CD4-positive, alpha-beta memory T cell (primary cell): ENCODE measurements around the gene ING1. TPM values are rescaled to one million over a fixed set of nuclear protein-coding genes. Genes with fewer than 3 reads are reported as not detected.
A peak's percentile ranks its signal among the peaks of the same experiment; 100 is the strongest.
"Not testable (repeated sequence)": the region's sequence is repeated elsewhere in the genome, so short reads cannot be mapped to it uniquely, and the experiment has no call there.

Source experiments
- CTCF ChIA-PET: fragments of 350-600 bp; sonication (Branson Sonifier 250); formaldehyde crosslinking; loops from one replicate; lab custom pipeline; 2021; ENCODE audit warnings: inconsistent platforms; ENCODE audit not compliant: partially characterized antibody; lab: Charles Lee
- POLR2A ChIA-PET: fragments of 350-600 bp; sonication (Branson Sonifier 250); formaldehyde crosslinking; loops from one replicate; lab custom pipeline; 2021; ENCODE audit not compliant: partially characterized antibody; lab: Charles Lee
- DNase-seq, 5 donors: peaks; one replicate each; pipeline versions ENCODE4 v3.0.0 to v3.0.0-alpha.2; 2020 to 2022; ENCODE audit warnings: mixed read lengths in 1 of 5
- H3K27ac ChIP-seq: one replicate; pipeline ENCODE4 v1.7.0; 2013; ENCODE audit warnings: low read depth, low read length
- H3K27me3 ChIP-seq: 2 replicates; pipeline ENCODE4 v1.7.0; 2013; ENCODE audit warnings: mild to moderate bottlenecking, low read length, moderate library complexity; ENCODE audit not compliant: insufficient read depth
- H3K36me3 ChIP-seq: 2 replicates; pipeline ENCODE4 v1.7.0; 2013; ENCODE audit warnings: mild to moderate bottlenecking, low read length, moderate library complexity; ENCODE audit not compliant: insufficient read depth
- H3K4me1 ChIP-seq: 2 replicates; pipeline ENCODE4 v1.7.0; 2013; ENCODE audit warnings: mild to moderate bottlenecking, low read length, moderate library complexity; ENCODE audit not compliant: insufficient read depth
- H3K4me3 ChIP-seq, 2 donors: one replicate each; pipeline ENCODE4 v1.7.0; 2013; ENCODE audit warnings: low read length in 2 of 2, mild to moderate bottlenecking in 1 of 2
- H3K9me3 ChIP-seq, 2 donors: one replicate each; pipeline ENCODE4 v1.7.0; 2013; ENCODE audit warnings: low read length in 2 of 2, control low read depth in 1 of 2; ENCODE audit not compliant: control insufficient read depth in 1 of 2
- H3K27ac Mint-ChIP-seq, 7 donors: one replicate each; pipeline ENCODE4 v1.8.0; 2020 to 2021; ENCODE audit warnings: mixed read lengths in 7 of 7, mild to moderate bottlenecking in 6 of 7, inconsistent platforms in 3 of 7, moderate library complexity in 3 of 7
- H3K27me3 Mint-ChIP-seq, 2 donors: one replicate each; pipeline ENCODE4 v1.8.0; 2020 to 2021; ENCODE audit warnings: mixed read lengths in 2 of 2
- H3K36me3 Mint-ChIP-seq, 2 donors: one replicate each; pipeline ENCODE4 v1.8.0; 2020 to 2021; ENCODE audit warnings: mixed read lengths in 2 of 2, inconsistent platforms in 1 of 2, mild to moderate bottlenecking in 1 of 2
- H3K4me1 Mint-ChIP-seq, 4 donors: one replicate each; pipeline ENCODE4 v1.8.0; 2020 to 2021; ENCODE audit warnings: mixed read lengths in 4 of 4, mild to moderate bottlenecking in 1 of 4
- H3K4me3 Mint-ChIP-seq, 8 donors: one replicate each; pipeline ENCODE4 v1.8.0; 2020 to 2021; ENCODE audit warnings: mixed read lengths in 8 of 8, mild to moderate bottlenecking in 7 of 8, moderate library complexity in 6 of 8, inconsistent platforms in 3 of 8
- H3K9me3 Mint-ChIP-seq, 8 donors: one replicate each; pipeline ENCODE4 v1.8.0; 2020 to 2021; ENCODE audit warnings: mixed read lengths in 8 of 8, mild to moderate bottlenecking in 5 of 8, inconsistent platforms in 3 of 8, moderate library complexity in 1 of 8
- intact Hi-C: fragments of 100-400 bp; cut with micrococcal nuclease; formaldehyde crosslinking; loops from one replicate; pipeline ENCODE4 v1.15.1; 2023
- polyA plus RNA-seq, 2 donors: library from polyadenylated mRNA; unstranded; fragments of 300-500 nt; fragmentation: Illumina TruSeq; gene quantifications; one replicate each; pipeline ENCODE4 v1.2.3, GENCODE V29; 2021
- total RNA-seq, 2 experiments: library from RNA; stranded (reverse); gene quantifications; one replicate each; pipeline ENCODE4 v1.2.3, GENCODE V29; 2021

Gene ING1
- total and polyA plus RNA-seq, 4 experiments from 2014 or later = 9.1 to 29.4 (median 22.1) TPM

DNA sequence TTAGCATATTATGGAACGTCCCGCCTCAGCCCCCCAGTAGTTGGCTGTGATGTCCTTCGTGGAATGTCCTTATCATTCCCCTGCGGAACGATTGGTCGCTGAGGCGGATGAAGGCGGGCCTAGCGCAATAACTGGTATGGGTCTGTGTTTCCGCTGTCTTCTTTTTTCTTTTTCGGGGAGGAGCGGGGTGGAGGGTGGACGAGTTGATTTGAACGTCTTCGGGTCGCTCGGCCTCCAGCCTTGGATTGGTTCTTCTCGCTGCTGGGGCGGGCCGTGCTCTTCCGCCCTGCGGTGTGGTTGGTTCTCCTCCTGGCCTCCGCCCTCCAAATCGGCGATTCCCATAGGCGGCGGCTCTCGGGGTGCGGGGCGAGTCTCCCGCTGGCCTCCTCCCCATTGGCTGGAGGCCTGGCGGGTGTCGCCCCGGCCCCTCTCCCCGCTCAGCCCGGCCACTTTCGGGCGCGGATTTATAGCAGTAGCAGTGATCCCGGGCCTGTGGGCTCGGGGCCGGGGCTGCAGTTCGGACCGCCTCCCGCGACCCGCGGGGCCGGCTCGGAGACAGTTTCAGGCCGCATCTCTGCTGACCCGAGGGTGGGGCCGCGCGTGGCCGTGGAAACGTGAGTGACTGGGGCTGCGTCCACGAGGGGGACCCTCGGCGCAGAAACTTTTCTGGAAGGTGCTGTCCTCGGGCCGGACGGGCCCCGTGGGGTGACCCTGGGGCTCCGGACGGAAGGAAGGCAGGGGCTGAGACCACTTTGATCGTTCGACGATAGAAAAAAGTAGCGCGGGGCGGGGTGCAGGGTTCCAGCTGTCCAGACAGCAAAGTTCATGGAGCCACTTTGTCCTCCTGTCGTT is 2.1 kb downstream of the ING1 start:
- intact Hi-C loops = loop anchor here (1.0 to 2.0 kb wide), 6 partner anchors 9 to 929 kb away; partner anchors contain the start of genes CARS2, IRS2, NAXD and RAB20
- Histone ChIP-seq H3K36me3 (peaks cover 6% of the 10 kb centered on the region), H3K27me3 (no peaks in the 10 kb centered on the region), H3K4me1 (peaks cover 33% of the 10 kb centered on the region), H3K4me3 (peak overlapping the region; percentile 91 to 98), H3K27ac (peak overlapping the region; percentile 78), H3K9me3 (no peaks in the 10 kb centered on the region)
- ChIA-PET CTCF (interaction anchor here (0.8 to 1.5 kb wide), 3 partner anchors 10 to 103 kb away, joined by 3 read pairs; partner anchors contain the start of gene CARS2), POLR2A (interaction anchor here (0.6 to 3.6 kb wide), 28 partner anchors 9 to 1979 kb away, joined by 3 to 68 read pairs (median 4); partner anchors contain the start of genes ANKRD10, CARS2, NAXD and RAB20)
- Mint-ChIP-seq H3K36me3 (peaks cover 9 to 37% of the 10 kb centered on the region in 2 donors), H3K4me3 (peak overlapping the region; percentile 96 to 100 (median 98)), H3K27me3 (peaks cover 0 to 2% of the 10 kb centered on the region in 2 donors), H3K27ac (peak overlapping the region; percentile 98 to 99 (median 99)), H3K4me1 (peaks cover 18 to 56% (median 33%) of the 10 kb centered on the region in 4 donors), H3K9me3 (peaks cover 0 to 9% (median 0%) of the 10 kb centered on the region in 8 donors)
- peak; percentile 97 to 100 (median 99) for DNase-seq

DNA sequence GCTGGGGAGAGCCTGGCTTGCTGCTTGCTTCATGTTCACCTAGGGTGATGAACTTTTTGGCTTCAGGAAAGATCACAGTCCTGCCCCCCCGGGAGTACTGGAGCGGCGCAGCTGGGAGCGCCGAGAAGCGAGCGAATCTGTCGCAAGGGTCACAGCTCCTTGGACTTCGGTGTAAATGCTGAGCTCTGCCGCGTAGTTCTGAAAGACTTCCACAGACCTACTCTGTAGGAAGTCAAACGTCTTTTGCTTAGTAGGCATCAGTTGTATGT is 2.7 kb downstream of the ING1 start:
- Histone ChIP-seq H3K27ac (peak overlapping the region; percentile 78), H3K36me3 (peaks cover 6% of the 10 kb centered on the region), H3K4me3 (peak overlapping the region; percentile 71 to 98), H3K4me1 (peaks cover 32% of the 10 kb centered on the region), H3K9me3 (no peaks in the 10 kb centered on the region), H3K27me3 (no peaks in the 10 kb centered on the region)
- DNase-seq = peak in 2 of 5 donors; percentile 11 to 14
- peaks cover 0 to 2% of the 10 kb centered on the region in 2 donors for H3K27me3 Mint-ChIP-seq
- H3K27ac Mint-ChIP-seq = peak overlapping the region; percentile 74 to 99 (median 82)
- CTCF ChIA-PET = interaction anchor here (1.1 kb wide), 1 partner anchor 33 kb away, joined by 4 read pairs; no protein-coding TSS in a partner anchor
- POLR2A ChIA-PET = interaction anchor here (1.1 to 3.6 kb wide), 8 partner anchors 10 to 198 kb away, joined by 3 to 68 read pairs (median 13); partner anchors contain the start of genes ANKRD10, CARS2 and NAXD
- H3K36me3 Mint-ChIP-seq = peaks cover 9 to 40% of the 10 kb centered on the region in 2 donors
- H3K9me3 Mint-ChIP-seq = peaks cover 0 to 9% (median 0%) of the 10 kb centered on the region in 8 donors
- H3K4me1 Mint-ChIP-seq = peaks cover 17 to 55% (median 33%) of the 10 kb centered on the region in 4 donors
- intact Hi-C loops = loop anchor here (1.0 kb wide), 1 partner anchor 10 kb away; no protein-coding TSS in a partner anchor
- H3K4me3 Mint-ChIP-seq = peak overlapping the region; percentile 96 to 100 (median 98)

DNA sequence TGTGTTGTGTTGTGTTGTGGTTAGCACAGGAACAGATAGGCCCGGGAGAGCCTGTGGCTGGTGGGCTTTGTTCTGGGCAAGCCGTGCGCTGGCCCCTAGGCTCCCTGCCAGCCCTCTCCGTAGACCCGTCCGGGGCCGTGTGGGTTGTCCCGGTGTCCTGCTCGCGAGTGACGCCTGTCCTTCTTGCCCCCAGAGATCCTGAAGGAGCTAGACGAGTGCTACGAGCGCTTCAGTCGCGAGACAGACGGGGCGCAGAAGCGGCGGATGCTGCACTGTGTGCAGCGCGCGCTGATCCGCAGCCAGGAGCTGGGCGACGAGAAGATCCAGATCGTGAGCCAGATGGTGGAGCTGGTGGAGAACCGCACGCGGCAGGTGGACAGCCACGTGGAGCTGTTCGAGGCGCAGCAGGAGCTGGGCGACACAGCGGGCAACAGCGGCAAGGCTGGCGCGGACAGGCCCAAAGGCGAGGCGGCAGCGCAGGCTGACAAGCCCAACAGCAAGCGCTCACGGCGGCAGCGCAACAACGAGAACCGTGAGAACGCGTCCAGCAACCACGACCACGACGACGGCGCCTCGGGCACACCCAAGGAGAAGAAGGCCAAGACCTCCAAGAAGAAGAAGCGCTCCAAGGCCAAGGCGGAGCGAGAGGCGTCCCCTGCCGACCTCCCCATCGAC is 5.7 kb downstream of the ING1 start:
- Histone ChIP-seq H3K4me3 (no peak overlapping the region), H3K9me3 (no peaks in the 10 kb centered on the region), H3K27ac (no peak overlapping the region), H3K27me3 (no peaks in the 10 kb centered on the region), H3K4me1 (peaks cover 23% of the 10 kb centered on the region), H3K36me3 (peaks cover 6% of the 10 kb centered on the region)
- intact Hi-C loops = no loop called here
- Mint-ChIP-seq H3K4me3 (peak overlapping the region in 1 of 8 donors; percentile 7), H3K27ac (no peak overlapping the region), H3K4me1 (peaks cover 11 to 36% (median 26%) of the 10 kb centered on the region in 4 donors), H3K27me3 (no peaks in the 10 kb centered on the region), H3K36me3 (peaks cover 9 to 38% of the 10 kb centered on the region in 2 donors), H3K9me3 (peaks cover 0 to 4% (median 0%) of the 10 kb centered on the region in 8 donors)
- no peak for DNase-seq
- CTCF ChIA-PET = no interaction called here
- POLR2A ChIA-PET = no interaction called here

DNA sequence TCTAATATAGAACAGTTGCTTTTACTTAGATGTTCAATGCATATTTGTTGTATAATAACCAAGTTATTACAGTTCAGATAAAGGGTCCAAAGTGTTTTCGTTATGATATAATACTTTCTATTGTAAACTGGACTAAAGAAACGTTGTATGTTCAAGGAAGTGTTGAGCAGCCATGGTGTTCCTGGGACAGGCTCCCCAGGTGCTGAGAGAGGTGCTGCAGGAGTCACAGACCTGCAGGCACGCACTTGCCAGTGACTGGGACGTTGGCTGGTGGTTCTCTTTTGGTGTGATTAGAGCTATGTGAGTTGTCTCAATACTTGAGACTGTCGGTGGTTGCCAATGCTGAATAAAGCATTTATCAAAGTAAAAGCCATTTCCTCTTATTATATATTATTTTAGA is 9.5 kb downstream of the ING1 start:
- Mint-ChIP-seq H3K4me3 (no peak overlapping the region), H3K27me3 (no peaks in the 10 kb centered on the region), H3K27ac (peak overlapping the region in 1 of 7 donors; percentile 7), H3K4me1 (peaks cover 12 to 34% (median 25%) of the 10 kb centered on the region in 4 donors), H3K36me3 (peaks cover 9 to 24% of the 10 kb centered on the region in 2 donors), H3K9me3 (peaks cover 0 to 3% (median 0%) of the 10 kb centered on the region in 8 donors)
- Histone ChIP-seq H3K9me3 (no peaks in the 10 kb centered on the region), H3K27ac (no peak overlapping the region), H3K36me3 (peaks cover 6% of the 10 kb centered on the region), H3K4me1 (peaks cover 21% of the 10 kb centered on the region), H3K4me3 (no peak overlapping the region), H3K27me3 (no peaks in the 10 kb centered on the region)
- ChIA-PET POLR2A (interaction anchor here (2.2 kb wide), 1 partner anchor 11 kb away, joined by 8 read pairs; no protein-coding TSS in a partner anchor), CTCF (interaction anchor here (0.9 kb wide), 1 partner anchor 27 kb away, joined by 4 read pairs; no protein-coding TSS in a partner anchor)
- intact Hi-C loops = no loop called here
- no peak for DNase-seq

DNA sequence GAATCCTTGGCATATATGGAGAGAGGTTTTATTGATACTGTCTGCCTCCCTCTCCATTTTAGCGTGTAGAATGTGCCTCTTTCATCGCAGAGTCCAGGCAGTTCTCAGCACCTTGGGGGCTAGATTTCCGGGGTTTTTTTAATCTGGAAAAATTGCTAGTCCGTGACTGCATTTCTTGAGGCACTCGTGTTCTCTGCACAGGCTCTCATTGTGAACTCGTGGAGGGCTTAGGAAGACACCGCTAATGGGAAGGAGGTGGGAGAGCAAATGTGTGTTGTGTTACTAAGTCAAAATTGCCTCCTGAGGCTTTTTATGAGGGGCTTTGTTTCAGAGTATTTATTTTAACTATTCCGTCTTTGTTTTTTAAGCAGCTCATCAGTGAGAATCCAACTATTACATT is 10.1 kb downstream of the ING1 start:
- no peak for DNase-seq
- peak overlapping the region in 3 of 7 donors; percentile 7 to 65 (median 57) for H3K27ac Mint-ChIP-seq
- ChIA-PET POLR2A (interaction anchor here (2.2 kb wide), 1 partner anchor 11 kb away, joined by 8 read pairs; no protein-coding TSS in a partner anchor), CTCF (interaction anchor here (0.9 kb wide), 1 partner anchor 27 kb away, joined by 4 read pairs; no protein-coding TSS in a partner anchor)
- H3K9me3 Mint-ChIP-seq = peaks cover 0 to 3% (median 0%) of the 10 kb centered on the region in 8 donors
- Histone ChIP-seq H3K27ac (no peak overlapping the region), H3K36me3 (peaks cover 6% of the 10 kb centered on the region), H3K4me1 (peaks cover 17% of the 10 kb centered on the region), H3K4me3 (no peak overlapping the region), H3K27me3 (no peaks in the 10 kb centered on the region), H3K9me3 (no peaks in the 10 kb centered on the region)
- no peaks in the 10 kb centered on the region for H3K27me3 Mint-ChIP-seq
- peaks cover 9 to 24% of the 10 kb centered on the region in 2 donors for H3K36me3 Mint-ChIP-seq
- no peak overlapping the region for H3K4me3 Mint-ChIP-seq
- H3K4me1 Mint-ChIP-seq = peaks cover 16 to 34% (median 23%) of the 10 kb centered on the region in 4 donors
- intact Hi-C loops = no loop called here

DNA sequence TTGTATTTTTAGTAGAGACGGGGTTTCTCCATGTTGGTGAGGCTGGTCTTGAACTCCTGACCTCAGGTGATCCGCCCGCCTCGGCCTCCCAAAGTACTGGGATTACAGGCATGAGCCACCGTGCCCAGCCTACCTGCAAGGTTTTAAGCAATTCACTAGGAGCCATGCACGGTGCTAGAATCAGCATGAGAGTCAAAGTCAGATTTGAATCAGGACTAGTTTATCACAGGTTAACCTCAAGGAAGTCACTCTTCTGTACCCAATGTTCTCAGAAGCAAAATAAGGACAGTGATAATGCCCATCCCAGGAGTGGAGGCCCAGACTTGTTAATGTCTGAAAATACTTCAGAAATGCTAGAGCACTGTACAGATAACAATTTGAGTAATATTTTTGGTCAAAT is 12.7 kb downstream of the ING1 start:
- H3K27me3 Mint-ChIP-seq, H3K4me3 ChIP-seq, DNase-seq, CTCF ChIA-PET, H3K9me3 Mint-ChIP-seq, H3K9me3 ChIP-seq, H3K36me3 ChIP-seq, H3K27me3 ChIP-seq: not testable (repeated sequence)
- intact Hi-C loops = loop anchor here (1.0 kb wide), 1 partner anchor 10 kb away; no protein-coding TSS in a partner anchor
- peak overlapping the region in 6 of 7 donors; percentile 78 to 95 (median 86) for H3K27ac Mint-ChIP-seq
- peaks cover 13 to 29% (median 15%) of the 10 kb centered on the region in 4 donors for H3K4me1 Mint-ChIP-seq
- peak overlapping the region in 4 of 8 donors; percentile 32 to 60 (median 39) for H3K4me3 Mint-ChIP-seq
- H3K36me3 Mint-ChIP-seq = peaks cover 0 to 12% of the 10 kb centered on the region in 2 donors
- POLR2A ChIA-PET = interaction anchor here (0.9 to 1.2 kb wide), 2 partner anchors 11 to 14 kb away, joined by 4 to 6 read pairs; no protein-coding TSS in a partner anchor
- Histone ChIP-seq H3K27ac (peak overlapping the region; percentile 27), H3K4me1 (peaks cover 17% of the 10 kb centered on the region)
